ENCODE measurements around the gene PTPRT.

DNA sequence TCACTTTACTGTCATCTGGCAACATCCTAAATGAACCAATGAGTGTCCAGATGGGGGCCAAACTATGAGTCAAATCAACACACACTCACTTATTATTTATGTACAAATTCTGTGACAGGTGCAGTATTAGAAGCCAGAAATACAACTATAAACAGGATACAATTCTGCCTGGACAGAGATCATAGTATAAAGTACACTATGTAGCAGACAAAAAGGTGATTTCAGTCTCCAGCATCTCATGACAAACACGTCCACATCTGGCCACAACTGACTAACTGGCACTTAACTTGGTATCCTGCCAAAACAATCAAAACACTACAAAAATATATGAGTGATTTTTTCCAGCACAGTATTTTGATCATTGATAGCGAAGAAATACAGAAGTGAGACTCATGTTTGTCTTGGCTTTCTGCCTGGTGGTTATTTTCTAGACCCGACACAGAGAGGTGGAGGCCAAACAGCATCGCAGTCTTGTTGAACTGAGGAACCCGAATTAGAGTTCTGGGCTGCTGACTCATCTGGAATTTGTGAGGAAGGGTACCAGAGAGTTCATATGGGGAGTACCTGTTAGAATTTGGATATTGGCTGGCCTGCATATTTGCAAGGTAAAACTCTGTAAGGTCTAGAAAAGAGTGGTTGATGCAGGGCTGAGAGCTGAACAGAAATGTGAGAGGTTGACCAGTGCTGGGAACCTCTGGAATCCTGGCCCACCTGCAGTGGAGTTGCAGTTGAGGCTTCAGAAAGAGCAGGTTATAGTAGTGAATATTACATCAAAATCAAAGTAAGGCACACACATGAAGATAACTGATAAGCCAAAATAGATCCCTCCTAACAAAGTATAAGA lies 475.2 kb downstream of the PTPRT start:
- TF ChIP-seq, protein P1, sequence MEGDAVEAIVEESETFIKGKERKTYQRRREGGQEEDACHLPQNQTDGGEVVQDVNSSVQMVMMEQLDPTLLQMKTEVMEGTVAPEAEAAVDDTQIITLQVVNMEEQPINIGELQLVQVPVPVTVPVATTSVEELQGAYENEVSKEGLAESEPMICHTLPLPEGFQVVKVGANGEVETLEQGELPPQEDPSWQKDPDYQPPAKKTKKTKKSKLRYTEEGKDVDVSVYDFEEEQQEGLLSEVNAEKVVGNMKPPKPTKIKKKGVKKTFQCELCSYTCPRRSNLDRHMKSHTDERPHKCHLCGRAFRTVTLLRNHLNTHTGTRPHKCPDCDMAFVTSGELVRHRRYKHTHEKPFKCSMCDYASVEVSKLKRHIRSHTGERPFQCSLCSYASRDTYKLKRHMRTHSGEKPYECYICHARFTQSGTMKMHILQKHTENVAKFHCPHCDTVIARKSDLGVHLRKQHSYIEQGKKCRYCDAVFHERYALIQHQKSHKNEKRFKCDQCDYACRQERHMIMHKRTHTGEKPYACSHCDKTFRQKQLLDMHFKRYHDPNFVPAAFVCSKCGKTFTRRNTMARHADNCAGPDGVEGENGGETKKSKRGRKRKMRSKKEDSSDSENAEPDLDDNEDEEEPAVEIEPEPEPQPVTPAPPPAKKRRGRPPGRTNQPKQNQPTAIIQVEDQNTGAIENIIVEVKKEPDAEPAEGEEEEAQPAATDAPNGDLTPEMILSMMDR (IDR thresholded peaks at IDR 0.05) = no peak
- TF ChIP-seq POLR2A (IDR thresholded peaks at IDR 0.05) = no peak
- TF ChIP-seq EP300 (IDR thresholded peaks at IDR 0.05) = no peak
- TF ChIP-seq POLR2AphosphoS5 (IDR thresholded peaks at IDR 0.05) = no peak

Data from suprapubic skin (tissue), 4 donors.